Neuronal stem cell (in vitro differentiated cells): ENCODE measurements around the gene L3MBTL4.
"Not testable (repeated sequence)": the region's sequence is repeated elsewhere in the genome, so short reads cannot be mapped to it uniquely, and the experiment has no call there.

Experiments used
- DNase-seq: peaks from one replicate; pipeline ENCODE4 v3.0.0-alpha.2; 2013; ENCODE audit warnings: low spot score
- H2AFZ ChIP-seq: one replicate; pipeline ENCODE4 v1.6.1; 2013; ENCODE audit warnings: mild to moderate bottlenecking, low read length, inconsistent platforms
- H2AK5ac ChIP-seq: 2 replicates; pipeline ENCODE4 v1.6.1; 2013; ENCODE audit warnings: low read depth, mild to moderate bottlenecking, inconsistent platforms, low read length, moderate library complexity, mixed read lengths
- H2BK120ac ChIP-seq: 2 replicates; pipeline ENCODE4 v1.6.1; 2013; ENCODE audit warnings: low read depth, mild to moderate bottlenecking, inconsistent platforms, low read length, moderate library complexity, mixed read lengths
- H2BK12ac ChIP-seq: one replicate; pipeline ENCODE4 v1.6.1; 2013; ENCODE audit warnings: low read length, inconsistent platforms
- H2BK15ac ChIP-seq: 2 replicates; pipeline ENCODE4 v1.6.1; 2013; ENCODE audit warnings: mild to moderate bottlenecking, low read length, inconsistent platforms, mixed read lengths
- H2BK5ac ChIP-seq: one replicate; pipeline ENCODE4 v1.6.1; 2013; ENCODE audit warnings: inconsistent platforms, mild to moderate bottlenecking, low read length, moderate library complexity
- H3K14ac ChIP-seq: one replicate; pipeline ENCODE4 v1.6.1; 2013; ENCODE audit warnings: low read length, inconsistent platforms
- H3K18ac ChIP-seq: 2 replicates; pipeline ENCODE4 v1.6.1; 2013; ENCODE audit warnings: low read length, inconsistent platforms
- H3K23ac ChIP-seq: 2 replicates; pipeline ENCODE4 v1.6.1; 2013; ENCODE audit warnings: low read depth, mild to moderate bottlenecking, mixed read lengths, low read length, inconsistent platforms; ENCODE audit not compliant: poor library complexity
- H3K27ac ChIP-seq: replicated peaks from 3 replicates; pipeline ENCODE4 v1.5.1; 2013; ENCODE audit warnings: low read length, inconsistent platforms
- H3K27me3 ChIP-seq, 3 experiments: 2 replicates each; pipeline ENCODE4 v1.6.1; 2013; ENCODE audit warnings: low read length in 3 of 3, mild to moderate bottlenecking in 2 of 3, inconsistent platforms in 1 of 3, low read depth in 1 of 3, mixed read lengths in 1 of 3, moderate library complexity in 1 of 3; ENCODE audit not compliant: control insufficient read depth in 3 of 3, insufficient read depth in 3 of 3
- H3K36me3 ChIP-seq, 2 donors: replicated peaks in 1 of 2; 2 replicates each; pipeline ENCODE4 v1.6.1; 2013; ENCODE audit warnings: low read length in 2 of 2; ENCODE audit not compliant: control insufficient read depth in 2 of 2, insufficient read depth in 2 of 2
- H3K4ac ChIP-seq: 2 replicates; pipeline ENCODE4 v1.6.1; 2013; ENCODE audit warnings: inconsistent platforms, mild to moderate bottlenecking, low read length, moderate library complexity
- H3K4me1 ChIP-seq, 2 donors: 1 replicate in 1 of 2; 2 replicates in 1 of 2; pipeline ENCODE4 v1.6.1; 2013; ENCODE audit warnings: low read length in 2 of 2, low read depth in 1 of 2; ENCODE audit not compliant: control insufficient read depth in 2 of 2, insufficient read depth in 1 of 2
- H3K4me2 ChIP-seq: one replicate; pipeline ENCODE4 v1.6.1; 2013; ENCODE audit warnings: mild to moderate bottlenecking, low read length, inconsistent platforms; ENCODE audit not compliant: insufficient read depth, poor library complexity, severe bottlenecking
- H3K4me3 ChIP-seq, 2 donors: 2 replicates each; pipeline ENCODE4 v1.5.1; 2013; ENCODE audit warnings: low read length in 2 of 2, mild to moderate bottlenecking in 2 of 2, inconsistent platforms in 1 of 2, moderate library complexity in 1 of 2
- H3K79me1 ChIP-seq: one replicate; pipeline ENCODE4 v1.6.1; 2013; ENCODE audit warnings: low read depth, mild to moderate bottlenecking, inconsistent platforms, low read length, moderate library complexity
- H3K9ac ChIP-seq: one replicate; pipeline ENCODE4 v1.6.1; 2013; ENCODE audit warnings: mild to moderate bottlenecking, low read depth, low read length, inconsistent platforms; ENCODE audit not compliant: poor library complexity
- H3K9me3 ChIP-seq, 2 donors: replicated peaks in 1 of 2; 2 replicates each; pipeline versions ENCODE3 to v1.6.1; 2013; ENCODE audit warnings: low read length in 2 of 2, mild to moderate bottlenecking in 2 of 2, inconsistent platforms in 1 of 2, low read depth in 1 of 2, mixed read lengths in 1 of 2, moderate library complexity in 1 of 2; ENCODE audit not compliant: control insufficient read depth in 2 of 2, insufficient read depth in 1 of 2
- H4K8ac ChIP-seq: one replicate; pipeline ENCODE4 v1.6.1; 2013; ENCODE audit warnings: low read depth, mild to moderate bottlenecking, inconsistent platforms, low read length, moderate library complexity
- H4K91ac ChIP-seq: one replicate; pipeline ENCODE4 v1.6.1; 2013; ENCODE audit warnings: low read length, low read depth, mild to moderate bottlenecking, inconsistent platforms; ENCODE audit not compliant: poor library complexity
- WGBS, 2 donors: extraction: QIAGEN DNeasy Blood & Tissue Kit; methylation state at CpG; one replicate each; pipeline ENCODE4 v1.1.7; 2013; ENCODE audit warnings: missing lambda C conversion rate in 2 of 2, mixed read lengths in 1 of 2; ENCODE audit not compliant: insufficient read length in 2 of 2, insufficient replicate concordance in 1 of 2; ENCODE audit errors: extremely low coverage in 2 of 2; 5-methylcytosine and 5-hydroxymethylcytosine counted together

Gene L3MBTL4

GRCh38 chr18:6139007-6139406 lies 275.7 kb downstream of the L3MBTL4 start:
- Histone ChIP-seq H2BK120ac (no peak overlapping the region), H3K27ac (no peak overlapping the region), H4K8ac (no peak overlapping the region), H3K18ac (no peak overlapping the region), H2BK15ac (no peak overlapping the region), H2BK5ac (no peak overlapping the region), H3K23ac (no peak overlapping the region), H3K79me1 (no peaks in the 10 kb centered on the region), H3K36me3 (no peaks in the 10 kb centered on the region), H4K91ac (no peak overlapping the region), H3K9me3 (peaks cover 2% of the 10 kb centered on the region in 2 donors), H3K4ac (no peak overlapping the region), H2AK5ac (no peak overlapping the region), H3K4me1 (no peaks in the 10 kb centered on the region), H3K4me2 (no peak overlapping the region), H3K4me3 (no peak overlapping the region), H3K14ac (no peak overlapping the region), H2AFZ (no peak overlapping the region), H3K27me3 (no peaks in the 10 kb centered on the region), H2BK12ac (no peak overlapping the region), H3K9ac (no peak overlapping the region)
- no CpG with 5 or more reads among the region's 3 CpGs for WGBS, 2 donors
- no peak for DNase-seq

- H4K91ac ChIP-seq, H3K4me3 ChIP-seq, H2BK15ac ChIP-seq, H2AFZ ChIP-seq, H2BK12ac ChIP-seq, H2BK120ac ChIP-seq, H3K27me3 ChIP-seq, H3K27ac ChIP-seq, H4K8ac ChIP-seq, H3K4me2 ChIP-seq, H3K4ac ChIP-seq, H3K36me3 ChIP-seq, H3K18ac ChIP-seq, H3K14ac ChIP-seq, H3K9me3 ChIP-seq, H2BK5ac ChIP-seq, H3K4me1 ChIP-seq, H3K23ac ChIP-seq, H3K79me1 ChIP-seq, H3K9ac ChIP-seq, H2AK5ac ChIP-seq, DNase-seq: not testable (repeated sequence)
- WGBS, 2 donors: no CpG with 5 or more reads among the region's 1 CpG
Observed at GRCh38 chr18:6135901-6136300, 278.8 kb downstream of the L3MBTL4 start.

GRCh38 chr18:6135029-6135428 lies 279.7 kb downstream of the L3MBTL4 start:
- not testable (repeated sequence) for H3K4me2 ChIP-seq, H3K79me1 ChIP-seq, H3K18ac ChIP-seq, H2BK5ac ChIP-seq, H3K36me3 ChIP-seq, H3K4ac ChIP-seq, H2BK12ac ChIP-seq, H2BK120ac ChIP-seq, H2AFZ ChIP-seq, H3K27ac ChIP-seq, H2BK15ac ChIP-seq, H4K8ac ChIP-seq, H3K9me3 ChIP-seq, H4K91ac ChIP-seq, H3K14ac ChIP-seq, H3K4me1 ChIP-seq, H2AK5ac ChIP-seq, DNase-seq, H3K4me3 ChIP-seq, H3K27me3 ChIP-seq, H3K9ac ChIP-seq, H3K23ac ChIP-seq
- no CpG with 5 or more reads among the region's 2 CpGs for WGBS, 2 donors

- Histone ChIP-seq H2AK5ac (no peak overlapping the region), H3K4me1 (peaks cover 0 to 3% of the 10 kb centered on the region in 2 donors), H3K4ac (no peak overlapping the region), H3K27me3 (no peaks in the 10 kb centered on the region), H4K91ac (no peak overlapping the region), H3K4me3 (no peak overlapping the region), H3K79me1 (no peaks in the 10 kb centered on the region), H3K14ac (no peak overlapping the region), H4K8ac (no peak overlapping the region), H3K36me3 (no peaks in the 10 kb centered on the region), H3K23ac (no peak overlapping the region), H2BK12ac (no peak overlapping the region), H2BK5ac (no peak overlapping the region), H2AFZ (no peak overlapping the region), H3K9ac (no peak overlapping the region), H2BK120ac (no peak overlapping the region), H3K9me3 (peaks cover 2% of the 10 kb centered on the region in 2 donors), H3K18ac (no peak overlapping the region), H3K27ac (no peak overlapping the region), H3K4me2 (no peak overlapping the region), H2BK15ac (no peak overlapping the region)
- no CpG with 5 or more reads among the region's 10 CpGs for WGBS, 2 donors
- DNase-seq: no peak
Observed at GRCh38 chr18:6132751-6133368, 281.9 kb downstream of the L3MBTL4 start.
